Measurements from ENCODE around the gene GLIS1. TPM values are rescaled to one million over a fixed set of nuclear protein-coding genes. Genes with fewer than 3 reads are reported as not detected.

The GLIS1 gene
- total and polyA plus RNA-seq, 2 experiments from 2014 or later = 0.22 to 0.61 TPM

DNA sequence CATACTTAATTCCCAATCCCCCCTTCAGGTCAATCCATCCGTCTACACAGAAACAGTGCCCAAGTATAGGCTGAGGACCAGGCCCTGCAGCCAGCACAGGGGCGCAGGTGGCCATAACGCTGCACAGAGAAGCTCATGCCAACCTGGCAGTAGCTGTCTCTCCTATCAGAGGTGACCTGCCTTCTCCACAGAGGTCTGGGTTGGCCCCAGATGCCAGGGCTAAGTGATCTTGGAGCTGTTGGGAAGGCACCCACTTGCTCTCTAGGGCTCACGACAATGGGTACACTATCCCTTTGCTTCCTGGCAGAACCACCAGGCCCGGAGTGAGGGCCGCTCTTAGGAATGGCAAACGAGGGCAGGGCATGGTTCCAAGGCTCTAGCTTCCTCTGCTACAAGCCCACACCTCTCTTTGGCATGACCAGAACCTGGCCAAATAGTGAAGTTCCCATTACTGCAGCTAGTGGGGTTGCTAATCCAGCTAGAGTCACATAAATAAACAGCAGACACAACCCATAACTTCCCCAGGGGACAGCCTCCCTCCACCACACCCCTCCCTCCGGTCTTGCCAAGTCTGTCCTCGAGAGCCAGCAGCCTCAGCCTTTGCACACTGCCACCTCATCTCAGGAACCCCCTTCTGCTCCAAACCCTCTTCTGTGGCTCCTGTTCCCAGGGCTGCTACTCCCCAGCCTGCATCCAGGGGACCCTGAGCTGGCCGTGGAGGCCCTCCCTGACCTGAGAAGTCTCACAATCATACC is 113.0 kb downstream of the GLIS1 start:
- Histone ChIP-seq H3K9me2 (ENCODE audit: insufficient read depth) (no peaks in the 10 kb centered on the region), H3K79me2 (ENCODE audit: insufficient read depth) (no peaks in the 10 kb centered on the region), H3F3A (ENCODE audit: insufficient read depth) (peaks cover 23% of the 10 kb centered on the region), H3K27me3 (replicated peaks; ENCODE audit: insufficient read depth) (no peaks in the 10 kb centered on the region), H2AFZ (no peak overlapping the region), H3K9me3 (ENCODE audit: low read depth) (no peaks in the 10 kb centered on the region), H3K4me1 (ENCODE audit: insufficient read depth) (peaks cover 14% of the 10 kb centered on the region), H3K36me3 (ENCODE audit: low read depth) (no peaks in the 10 kb centered on the region), H4K20me1 (ENCODE audit: insufficient read depth) (no peaks in the 10 kb centered on the region), H3K27ac (peak overlapping the region; percentile 70; the same call in 1 of the 2 replicates), H3K9ac (no peak overlapping the region), H3K4me2 (ENCODE audit: unreplicated experiment) (no peak overlapping the region), H3K4me3 (no peak overlapping the region)
- WGBS, 2 experiments (ENCODE audit: low coverage in 1 of 2, low lambda C conversion rate in 2 of 2, missing lambda C conversion rate in 2 of 2) = 56 to 66% methylated on average over 10 of the region's 10 CpGs
- TF ChIP-seq EZH2phosphoT487 (IDR thresholded peaks at IDR 0.05; ENCODE audit: insufficient read depth, low read depth) (no peak), EZH2 (IDR thresholded peaks at IDR 0.05; ENCODE audit: insufficient read depth, poor library complexity, severe bottlenecking) (no peak)
- in situ Hi-C loops (cut with MboI) = no loop called here
- peak; percentile 29 for DNase-seq

DNA sequence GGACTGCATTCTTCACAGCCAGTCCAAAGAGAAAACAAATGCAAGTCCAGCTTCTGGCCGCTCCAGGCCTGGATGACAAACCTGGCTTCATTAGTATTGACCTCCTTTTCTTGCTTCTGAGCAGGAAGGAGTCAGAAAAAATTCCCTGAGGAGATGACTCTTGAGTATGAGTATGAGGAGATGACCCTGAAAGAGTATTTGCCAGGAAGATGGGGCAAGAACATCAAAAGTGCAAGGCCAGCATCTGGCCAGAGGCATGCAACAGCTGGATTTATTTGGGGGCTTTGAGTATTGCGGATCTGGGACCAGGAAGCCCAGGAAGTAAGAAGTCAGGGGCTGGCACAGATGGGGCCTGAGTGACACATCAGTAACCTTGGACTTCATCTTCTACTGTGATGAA is 113.9 kb downstream of the GLIS1 start:
- in situ Hi-C loops (cut with MboI) = no loop called here
- Histone ChIP-seq H3K79me2 (ENCODE audit: insufficient read depth) (no peaks in the 10 kb centered on the region), H3K27ac (peak overlapping the region; percentile 70), H3K36me3 (ENCODE audit: low read depth) (no peaks in the 10 kb centered on the region), H3K4me3 (no peak overlapping the region), H2AFZ (no peak overlapping the region), H3K9me3 (ENCODE audit: low read depth) (no peaks in the 10 kb centered on the region), H3K27me3 (replicated peaks; ENCODE audit: insufficient read depth) (no peaks in the 10 kb centered on the region), H3K9me2 (ENCODE audit: insufficient read depth) (no peaks in the 10 kb centered on the region), H4K20me1 (ENCODE audit: insufficient read depth) (no peaks in the 10 kb centered on the region), H3F3A (ENCODE audit: insufficient read depth) (peaks cover 23% of the 10 kb centered on the region), H3K9ac (no peak overlapping the region), H3K4me1 (ENCODE audit: insufficient read depth) (peaks cover 14% of the 10 kb centered on the region), H3K4me2 (ENCODE audit: unreplicated experiment) (no peak overlapping the region)
- DNase-seq = peak; percentile 97
- 20 to 22% methylated on average over 2 of the region's 2 CpGs for WGBS, 2 experiments (ENCODE audit: low coverage in 1 of 2, low lambda C conversion rate in 2 of 2, missing lambda C conversion rate in 2 of 2)
- no peak for TF ChIP-seq EZH2 (IDR thresholded peaks at IDR 0.05; ENCODE audit: insufficient read depth, poor library complexity, severe bottlenecking)
- TF ChIP-seq EZH2phosphoT487 (IDR thresholded peaks at IDR 0.05; ENCODE audit: insufficient read depth, low read depth) = 0 out of 2 replicates have a peak, but pooled peaks have one; percentile 54

DNA sequence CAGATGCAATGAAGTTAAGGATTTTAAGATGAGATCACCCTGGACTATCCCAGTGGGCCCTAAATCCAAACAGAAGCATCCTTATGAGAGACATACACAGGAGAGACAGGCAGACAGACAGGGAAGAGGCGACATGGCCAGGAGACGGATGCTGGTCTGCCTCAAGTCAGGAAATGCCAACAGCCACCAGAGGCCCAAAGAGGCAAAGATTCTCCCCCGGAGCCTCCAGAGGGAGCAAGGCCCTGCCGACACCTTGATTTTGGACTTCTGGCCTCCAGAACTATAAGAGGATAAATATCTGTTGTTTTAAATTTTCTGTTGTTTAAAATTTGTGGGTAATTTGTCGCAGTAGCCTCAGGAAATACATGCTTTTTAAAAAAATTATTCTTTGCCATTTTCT is 116.4 kb downstream of the GLIS1 start:
- Histone ChIP-seq H2AFZ (no peak overlapping the region), H3K4me3 (no peak overlapping the region), H3K27ac (no peak overlapping the region), H3K9me3 (ENCODE audit: low read depth) (no peaks in the 10 kb centered on the region), H3K27me3 (replicated peaks; ENCODE audit: insufficient read depth) (no peaks in the 10 kb centered on the region), H3K9me2 (ENCODE audit: insufficient read depth) (no peaks in the 10 kb centered on the region), H3K79me2 (ENCODE audit: insufficient read depth) (no peaks in the 10 kb centered on the region), H3K4me1 (ENCODE audit: insufficient read depth) (peaks cover 14% of the 10 kb centered on the region), H3K36me3 (ENCODE audit: low read depth) (no peaks in the 10 kb centered on the region), H3F3A (ENCODE audit: insufficient read depth) (peaks cover 23% of the 10 kb centered on the region), H4K20me1 (ENCODE audit: insufficient read depth) (no peaks in the 10 kb centered on the region), H3K4me2 (ENCODE audit: unreplicated experiment) (no peak overlapping the region), H3K9ac (no peak overlapping the region)
- no peak for DNase-seq
- TF ChIP-seq EZH2phosphoT487 (IDR thresholded peaks at IDR 0.05; ENCODE audit: insufficient read depth, low read depth) = no peak
- TF ChIP-seq EZH2 (IDR thresholded peaks at IDR 0.05; ENCODE audit: insufficient read depth, poor library complexity, severe bottlenecking) = no peak
- in situ Hi-C loops (cut with MboI) = no loop called here
- 91 to 99% methylated on average over 5 of the region's 5 CpGs for WGBS, 2 experiments (ENCODE audit: low coverage in 1 of 2, low lambda C conversion rate in 2 of 2, missing lambda C conversion rate in 2 of 2)

DNA sequence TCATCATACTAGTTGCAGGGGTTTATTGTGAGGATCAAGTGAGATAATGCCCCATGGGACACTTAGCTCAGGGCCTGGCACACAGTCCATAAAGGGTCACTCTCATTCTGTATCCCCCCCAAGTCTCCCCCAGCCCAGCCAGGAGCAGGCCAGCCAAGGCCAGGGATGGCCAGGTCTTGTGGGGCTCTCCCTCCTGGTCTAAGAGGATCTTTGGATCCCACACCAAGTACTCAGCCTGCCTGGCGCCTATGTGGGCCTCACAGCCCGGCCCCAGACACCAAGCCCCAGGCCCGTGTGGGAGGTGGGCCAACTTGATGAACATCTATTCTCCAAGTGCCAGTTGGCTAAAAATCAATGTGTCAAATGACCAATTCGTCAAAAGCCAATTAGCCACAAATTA is 117.8 kb downstream of the GLIS1 start:
- Histone ChIP-seq H2AFZ (no peak overlapping the region), H3K36me3 (ENCODE audit: low read depth) (no peaks in the 10 kb centered on the region), H3K9ac (no peak overlapping the region), H3K79me2 (ENCODE audit: insufficient read depth) (no peaks in the 10 kb centered on the region), H3K9me3 (ENCODE audit: low read depth) (no peaks in the 10 kb centered on the region), H3K4me2 (ENCODE audit: unreplicated experiment) (no peak overlapping the region), H3K9me2 (ENCODE audit: insufficient read depth) (no peaks in the 10 kb centered on the region), H4K20me1 (ENCODE audit: insufficient read depth) (no peaks in the 10 kb centered on the region), H3K27me3 (replicated peaks; ENCODE audit: insufficient read depth) (no peaks in the 10 kb centered on the region), H3K4me1 (ENCODE audit: insufficient read depth) (peaks cover 14% of the 10 kb centered on the region), H3F3A (ENCODE audit: insufficient read depth) (peaks cover 23% of the 10 kb centered on the region), H3K4me3 (no peak overlapping the region), H3K27ac (no peak overlapping the region)
- in situ Hi-C loops (cut with MboI) = no loop called here
- WGBS, 2 experiments (ENCODE audit: low coverage in 1 of 2, low lambda C conversion rate in 2 of 2, missing lambda C conversion rate in 2 of 2) = 57 to 70% methylated on average over 4 of the region's 4 CpGs
- TF ChIP-seq EZH2phosphoT487 (IDR thresholded peaks at IDR 0.05; ENCODE audit: insufficient read depth, low read depth) = no peak
- no peak for TF ChIP-seq EZH2 (IDR thresholded peaks at IDR 0.05; ENCODE audit: insufficient read depth, poor library complexity, severe bottlenecking)
- DNase-seq = no peak

All from GM23248 (cell line).